Nucleus accumbens (tissue), 56 donors: ENCODE results near the gene TMEM220.

Experiments
- DNase-seq, 56 donors: peaks; one replicate each; lab custom pipeline; 2025; lab: John Stamatoyannopoulos, UW

The TMEM220 gene

GRCh38 chr17:10729334-10730193 lies at the start of gene TMEM220:
TMEM220 (minus strand) TSS chr17:10730023; CDS start chr17:10729851, 172 bp downstream.
- DNase-seq, result peak in 49 of 56 donors; percentile 21 to 80 (median 54)

DNA sequence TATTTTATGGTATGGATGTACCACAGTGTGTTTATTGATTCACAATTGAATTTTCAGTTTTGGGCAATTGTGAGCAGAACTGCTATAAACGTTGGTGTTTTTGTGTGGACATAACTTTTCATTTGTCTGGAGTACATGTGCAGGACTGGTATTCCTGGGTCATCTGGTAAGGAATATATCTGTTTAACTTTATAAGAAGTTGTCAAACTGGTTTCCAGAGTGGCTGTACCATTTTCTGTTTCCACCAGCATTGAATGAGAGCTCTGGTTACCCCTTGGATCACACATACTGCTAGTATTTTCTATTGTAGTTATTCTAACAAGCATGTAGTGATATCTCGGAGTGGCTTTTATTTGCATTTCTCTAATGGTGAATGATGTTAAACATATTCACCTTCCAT lies 49.8 kb upstream of the TMEM220 start:
- DNase-seq, result no peak

GRCh38 chr17:10777890-10778289 lies 48.1 kb upstream of the TMEM220 start:
- no peak for DNase-seq

DNA sequence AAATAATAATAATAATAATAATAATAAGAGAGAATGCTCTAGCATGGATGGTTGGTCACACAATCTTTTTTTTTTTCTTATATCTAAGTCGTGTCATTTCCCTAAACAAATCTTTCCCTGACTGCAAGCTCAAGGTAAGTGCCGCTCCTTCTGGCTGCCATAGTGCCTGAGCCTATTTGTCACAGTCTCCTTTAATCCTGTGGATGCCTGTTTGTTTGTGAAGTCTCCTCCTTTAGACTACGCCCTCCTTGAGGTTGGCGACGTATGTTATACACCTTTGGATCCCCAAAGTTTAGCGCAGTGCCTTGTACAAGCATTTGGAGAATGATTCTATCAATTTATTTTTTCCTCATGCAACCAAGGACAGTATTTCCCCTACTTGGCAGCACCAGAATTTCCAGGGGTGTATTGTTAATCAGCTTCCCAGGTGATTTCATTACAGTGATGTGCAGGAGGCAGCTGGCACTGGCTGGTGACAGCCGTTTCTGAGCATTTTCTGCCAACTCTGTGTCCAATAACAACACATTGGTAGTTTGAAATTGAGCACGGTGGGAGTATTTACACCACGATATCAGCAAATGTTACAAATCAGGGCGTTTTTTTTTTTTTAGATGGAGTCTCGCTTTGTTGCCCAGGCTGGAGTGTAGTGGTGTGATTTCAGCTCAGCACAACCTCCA lies 47.4 kb upstream of the TMEM220 start:
- no peak for DNase-seq

DNA sequence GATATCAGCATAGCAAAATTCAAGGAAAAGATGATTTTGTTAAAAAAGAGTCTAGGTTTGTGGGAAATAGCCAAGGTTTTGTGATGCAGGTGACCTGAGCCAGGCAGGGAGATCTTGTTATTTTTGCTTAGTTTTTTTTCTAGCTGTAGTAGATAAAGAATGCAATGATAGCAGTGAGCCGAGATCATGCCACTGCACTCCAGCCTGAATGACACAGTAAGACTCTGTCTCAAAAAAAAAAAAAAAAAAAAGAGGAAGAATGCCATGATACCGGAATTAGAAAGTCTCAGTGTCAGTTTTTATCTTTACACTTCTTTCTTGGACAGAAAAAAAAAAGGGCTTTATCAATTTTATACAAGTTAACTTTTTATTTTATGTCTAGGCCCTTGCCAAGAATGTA lies 46.6 kb upstream of the TMEM220 start:
- no peak for DNase-seq

DNA sequence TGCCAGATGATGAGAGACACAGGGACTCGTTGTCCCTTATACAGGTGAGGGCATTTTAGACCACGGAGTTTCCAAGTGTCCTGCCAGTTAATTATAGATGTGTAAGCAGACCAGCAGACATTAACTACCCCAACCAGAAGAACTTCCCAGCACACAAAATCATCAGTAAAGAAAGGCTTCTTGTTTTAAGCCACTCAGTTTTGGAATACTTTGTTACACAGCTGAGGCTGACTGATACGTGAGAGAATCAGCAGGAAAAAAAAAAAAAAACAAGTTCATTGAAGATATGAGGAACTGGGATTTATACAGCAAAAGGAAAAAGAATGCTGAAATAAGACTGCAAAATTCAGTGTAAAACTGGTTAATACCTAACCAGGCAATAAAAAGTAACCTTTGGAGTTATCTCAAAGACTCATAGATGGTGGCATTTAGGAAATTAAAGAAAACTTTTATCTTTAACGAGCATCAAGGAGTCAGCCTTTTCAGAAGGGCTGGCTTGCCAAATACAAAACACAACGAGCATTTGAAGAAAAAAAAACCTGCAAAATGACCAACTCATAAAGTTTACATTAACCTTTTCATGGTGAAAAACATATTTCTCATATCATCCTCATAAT lies 46.0 kb upstream of the TMEM220 start:
- no peak for DNase-seq

- no peak for DNase-seq
These were observed 45.2 kb upstream of the TMEM220 start for GRCh38 chr17:10775058-10775457.

- DNase-seq, result no peak
These were observed 43.6 kb upstream of the TMEM220 start for GRCh38 chr17:10773391-10773790.

DNA sequence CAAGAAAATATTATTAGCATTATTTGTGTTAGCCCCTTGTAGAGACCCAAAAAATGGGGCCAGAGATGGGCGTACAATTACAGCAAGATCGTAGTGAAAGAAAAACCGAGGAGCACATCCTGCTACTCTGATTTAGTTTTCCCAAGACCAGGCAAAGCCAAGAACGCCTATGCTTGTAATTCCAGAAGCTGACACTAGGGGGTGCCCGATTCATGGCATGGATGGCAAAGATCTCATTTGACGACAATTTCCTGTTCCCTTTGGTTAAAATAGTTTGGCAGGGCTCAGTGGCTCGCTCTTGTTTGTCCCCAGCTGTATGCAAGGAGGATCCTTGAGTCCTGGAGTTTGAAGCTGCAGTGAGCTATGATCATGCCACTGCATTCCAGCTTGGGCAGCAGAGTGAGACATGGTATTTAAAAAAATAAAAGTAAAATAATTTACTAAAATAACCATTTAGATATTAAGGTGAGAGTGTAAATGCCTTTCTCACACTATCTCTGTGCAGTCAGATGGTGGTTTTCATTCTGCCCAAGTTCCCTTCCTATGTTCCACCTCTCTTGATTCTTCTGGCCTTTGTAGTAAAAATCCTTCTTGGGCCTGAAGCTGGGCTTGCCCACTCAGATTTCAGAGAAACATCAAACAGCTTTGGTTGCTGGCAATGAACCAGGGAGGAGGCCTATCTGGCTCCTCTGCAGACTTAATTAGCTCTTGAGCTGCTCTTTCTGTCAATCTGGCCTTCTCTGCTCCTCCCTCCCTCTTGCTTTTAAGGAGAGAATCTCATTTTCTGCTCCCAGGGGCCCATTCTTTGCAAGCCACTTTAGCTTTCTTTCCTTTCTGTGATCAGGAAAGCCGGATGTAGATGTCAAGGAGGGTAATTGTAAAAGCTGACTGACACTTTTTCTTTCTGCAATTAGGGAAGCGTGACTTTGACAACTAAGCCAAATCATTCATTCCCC lies 42.9 kb upstream of the TMEM220 start:
- peak in 3 of 56 donors; percentile 5 to 17 (median 7) for DNase-seq

DNA sequence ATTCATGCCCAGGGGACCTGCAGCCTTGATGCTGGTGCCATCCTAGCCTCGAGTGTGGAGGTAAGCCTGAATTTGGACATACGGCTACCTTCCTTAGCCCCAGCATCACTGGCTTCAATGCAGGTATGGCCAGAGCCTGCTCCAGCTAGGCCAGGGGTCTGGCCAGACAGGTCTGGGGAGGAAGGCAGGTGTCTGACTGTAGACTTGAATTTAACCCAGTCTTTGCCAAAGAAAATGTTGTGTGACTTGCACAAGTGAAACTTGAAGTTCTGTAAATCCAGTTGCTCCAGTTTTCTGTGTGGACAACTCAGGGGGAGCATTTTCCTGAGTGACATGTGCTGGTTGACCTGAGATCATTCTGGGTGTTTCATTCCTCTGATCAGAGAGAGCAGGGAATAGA lies 41.3 kb upstream of the TMEM220 start:
- no peak for DNase-seq

- DNase-seq, result no peak
These were observed 40.0 kb upstream of the TMEM220 start for GRCh38 chr17:10769840-10770239.

- peak in 13 of 56 donors; percentile 11 to 48 (median 25) for DNase-seq
These were observed 39.0 kb upstream of the TMEM220 start for GRCh38 chr17:10768750-10769251.

- no peak for DNase-seq
These were observed 37.4 kb upstream of the TMEM220 start for GRCh38 chr17:10767232-10767631.

DNA sequence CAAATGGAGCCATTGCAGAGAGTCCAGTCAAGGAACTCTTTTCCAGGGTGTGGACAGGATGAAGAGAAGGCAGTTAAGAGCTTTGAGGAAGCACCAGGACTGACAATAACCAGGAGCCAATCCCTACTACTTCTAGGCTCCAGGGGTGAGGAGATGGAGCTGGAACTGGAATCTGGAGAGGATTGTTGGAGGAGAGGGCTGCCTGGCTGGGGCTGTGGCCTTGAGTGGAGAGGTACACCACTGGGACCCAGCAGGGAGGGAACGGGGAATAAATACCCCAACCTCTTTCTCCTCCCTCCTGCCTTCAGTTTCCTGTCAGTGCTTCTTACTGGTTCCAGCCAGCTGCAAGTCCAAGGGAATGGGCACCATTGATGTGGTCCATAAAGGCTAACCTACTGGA lies 32.2 kb upstream of the TMEM220 start:
- no peak for DNase-seq

DNA sequence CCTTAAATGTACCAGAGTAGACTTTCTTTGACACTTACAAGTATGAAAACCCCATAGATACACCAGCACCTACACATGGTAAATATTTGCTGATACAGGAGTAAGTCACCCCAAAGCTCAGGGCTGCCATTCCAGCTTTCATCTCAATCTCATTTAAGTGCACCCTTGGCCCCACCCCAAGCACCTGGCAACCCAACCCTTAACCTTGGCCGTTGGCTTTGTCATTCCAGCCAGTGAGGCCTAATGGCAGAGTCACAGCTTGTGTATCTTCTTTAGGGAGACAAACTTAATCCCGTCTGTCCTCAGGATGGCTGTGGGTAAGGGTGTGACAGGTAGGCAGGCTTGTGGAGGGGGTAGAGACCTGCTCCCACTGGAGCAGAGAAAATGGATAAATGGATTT lies 31.5 kb upstream of the TMEM220 start:
- DNase-seq, result no peak

- no peak for DNase-seq
These were observed 28.2 kb upstream of the TMEM220 start for GRCh38 chr17:10758062-10758461.

- DNase-seq, result no peak
These were observed 27.8 kb upstream of the TMEM220 start for GRCh38 chr17:10757647-10758046.

GRCh38 chr17:10757067-10757466 lies 27.2 kb upstream of the TMEM220 start:
- DNase-seq, result no peak

DNA sequence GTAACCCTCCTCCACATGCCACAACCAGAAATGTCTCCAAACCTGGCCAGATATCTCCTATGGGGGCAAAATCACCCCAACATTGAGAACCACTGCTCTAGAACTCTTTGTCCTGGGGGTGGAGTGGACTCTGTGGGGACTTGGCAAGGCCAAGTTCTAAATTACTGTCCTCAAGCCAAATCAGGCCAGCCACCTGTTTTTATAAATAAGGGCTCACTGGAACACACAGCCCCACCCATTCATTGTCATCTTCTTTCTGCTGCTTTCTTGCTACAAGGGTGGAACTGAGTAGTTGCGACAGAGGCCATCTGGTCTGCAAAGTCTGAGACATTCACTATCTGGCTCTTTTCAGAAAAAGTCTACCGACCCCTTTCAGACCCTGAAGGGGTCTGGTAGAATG lies 26.8 kb upstream of the TMEM220 start:
- no peak for DNase-seq

DNA sequence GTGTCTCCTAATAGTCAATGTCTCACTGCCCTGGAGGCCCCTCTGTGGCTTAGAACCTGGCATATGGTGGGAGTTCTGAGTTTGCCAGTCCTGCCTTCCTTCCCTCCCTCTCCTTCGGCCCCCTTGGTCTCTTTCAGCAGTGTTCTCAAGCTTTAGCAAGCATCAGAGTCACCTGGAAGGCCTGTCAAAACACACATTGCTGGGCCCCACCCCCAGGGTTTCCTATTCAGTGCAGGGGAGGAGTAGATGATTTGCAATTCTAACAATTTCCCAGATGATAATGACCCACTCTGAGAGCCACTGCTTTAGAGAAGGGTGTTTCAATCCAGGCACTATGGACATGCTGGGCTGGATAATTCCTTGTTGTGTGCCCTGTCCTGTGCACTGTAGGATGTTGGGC lies 26.4 kb upstream of the TMEM220 start:
- no peak for DNase-seq
